GM12864 (cell line): ENCODE measurements around the gene MPDZ.

Experiments used
- DNase-seq: peaks from one replicate; pipeline ENCODE4 v3.0.0-alpha.2; 2011; ENCODE audit warnings: low read depth
- H3K4me3 ChIP-seq: 2 replicates; pipeline ENCODE4 v1.5.1; 2011; ENCODE audit warnings: mild to moderate bottlenecking, low read depth, low read length, control low read depth
- TF ChIP-seq, protein P1 (sequence below): IDR thresholded peaks from 2 replicates; pipeline ENCODE4 v1.5.1; 2011; ENCODE audit warnings: low read depth, mild to moderate bottlenecking, moderate library complexity, low read length, control low read depth, inconsistent platforms; ENCODE audit errors: missing control alignments

The MPDZ gene

DNA sequence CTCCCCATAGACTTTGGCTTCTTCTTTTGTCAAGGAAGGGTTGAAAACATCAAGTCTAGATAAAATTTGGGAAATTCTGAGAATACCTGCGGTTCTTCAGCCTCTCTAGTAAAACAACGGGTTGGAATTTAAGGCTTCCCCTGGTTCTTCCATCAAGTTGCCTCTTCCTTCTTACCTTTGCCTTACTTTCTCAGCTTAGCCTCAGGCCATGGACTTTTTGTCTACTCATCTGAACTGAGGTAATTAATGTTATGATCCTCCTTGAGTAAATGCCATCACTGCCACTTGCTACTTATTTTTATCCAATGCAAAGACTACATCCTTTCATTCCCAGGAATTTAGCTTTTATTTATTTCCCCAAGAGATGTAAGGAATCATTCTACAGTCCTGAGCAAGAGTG, 184.4 kb downstream of the MPDZ start:
- DNase-seq, result no peak
- no peak overlapping the region for H3K4me3 ChIP-seq
- TF ChIP-seq, protein P1, sequence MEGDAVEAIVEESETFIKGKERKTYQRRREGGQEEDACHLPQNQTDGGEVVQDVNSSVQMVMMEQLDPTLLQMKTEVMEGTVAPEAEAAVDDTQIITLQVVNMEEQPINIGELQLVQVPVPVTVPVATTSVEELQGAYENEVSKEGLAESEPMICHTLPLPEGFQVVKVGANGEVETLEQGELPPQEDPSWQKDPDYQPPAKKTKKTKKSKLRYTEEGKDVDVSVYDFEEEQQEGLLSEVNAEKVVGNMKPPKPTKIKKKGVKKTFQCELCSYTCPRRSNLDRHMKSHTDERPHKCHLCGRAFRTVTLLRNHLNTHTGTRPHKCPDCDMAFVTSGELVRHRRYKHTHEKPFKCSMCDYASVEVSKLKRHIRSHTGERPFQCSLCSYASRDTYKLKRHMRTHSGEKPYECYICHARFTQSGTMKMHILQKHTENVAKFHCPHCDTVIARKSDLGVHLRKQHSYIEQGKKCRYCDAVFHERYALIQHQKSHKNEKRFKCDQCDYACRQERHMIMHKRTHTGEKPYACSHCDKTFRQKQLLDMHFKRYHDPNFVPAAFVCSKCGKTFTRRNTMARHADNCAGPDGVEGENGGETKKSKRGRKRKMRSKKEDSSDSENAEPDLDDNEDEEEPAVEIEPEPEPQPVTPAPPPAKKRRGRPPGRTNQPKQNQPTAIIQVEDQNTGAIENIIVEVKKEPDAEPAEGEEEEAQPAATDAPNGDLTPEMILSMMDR, result no peak

DNA sequence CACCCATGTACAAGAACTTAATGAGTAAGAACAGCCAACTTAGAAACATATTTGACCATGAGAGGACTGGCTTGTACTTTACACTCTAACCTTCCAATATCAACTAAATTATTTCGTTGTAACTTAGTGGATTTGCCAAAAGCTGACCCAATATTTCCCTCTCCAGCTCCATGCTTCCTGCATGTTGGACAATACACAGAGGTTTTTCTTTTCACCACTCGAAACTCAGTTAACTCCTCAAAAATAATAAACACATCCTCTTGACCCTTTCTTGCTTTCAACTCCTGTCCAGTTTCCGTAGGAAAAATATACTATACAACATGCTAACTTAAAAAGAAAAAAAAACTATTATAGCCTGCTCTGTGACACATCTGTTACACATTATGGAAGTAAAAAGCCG, 188.9 kb downstream of the MPDZ start:
- TF ChIP-seq, protein P1, result no peak
- no peak for DNase-seq
- no peak overlapping the region for H3K4me3 ChIP-seq

DNA sequence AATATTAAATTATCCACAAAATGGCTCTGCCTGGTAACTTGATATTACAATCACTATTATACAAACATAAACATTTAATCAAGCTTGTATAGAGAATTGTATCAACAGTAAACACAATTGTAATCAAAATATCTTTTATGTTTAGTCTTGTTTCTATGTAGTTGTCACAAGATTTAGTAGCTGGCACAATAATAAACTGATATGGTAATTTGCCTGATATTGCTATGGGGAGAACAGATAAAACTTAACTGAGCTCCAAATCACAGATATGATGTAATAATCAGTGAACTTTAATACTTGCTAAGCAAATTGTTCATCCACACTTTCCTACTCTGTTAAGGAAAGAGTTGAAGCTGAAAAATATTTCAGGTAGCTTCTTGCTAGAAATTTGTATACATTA, 189.8 kb downstream of the MPDZ start:
- no peak overlapping the region for H3K4me3 ChIP-seq
- TF ChIP-seq, protein P1, result no peak
- DNase-seq, result no peak

DNA sequence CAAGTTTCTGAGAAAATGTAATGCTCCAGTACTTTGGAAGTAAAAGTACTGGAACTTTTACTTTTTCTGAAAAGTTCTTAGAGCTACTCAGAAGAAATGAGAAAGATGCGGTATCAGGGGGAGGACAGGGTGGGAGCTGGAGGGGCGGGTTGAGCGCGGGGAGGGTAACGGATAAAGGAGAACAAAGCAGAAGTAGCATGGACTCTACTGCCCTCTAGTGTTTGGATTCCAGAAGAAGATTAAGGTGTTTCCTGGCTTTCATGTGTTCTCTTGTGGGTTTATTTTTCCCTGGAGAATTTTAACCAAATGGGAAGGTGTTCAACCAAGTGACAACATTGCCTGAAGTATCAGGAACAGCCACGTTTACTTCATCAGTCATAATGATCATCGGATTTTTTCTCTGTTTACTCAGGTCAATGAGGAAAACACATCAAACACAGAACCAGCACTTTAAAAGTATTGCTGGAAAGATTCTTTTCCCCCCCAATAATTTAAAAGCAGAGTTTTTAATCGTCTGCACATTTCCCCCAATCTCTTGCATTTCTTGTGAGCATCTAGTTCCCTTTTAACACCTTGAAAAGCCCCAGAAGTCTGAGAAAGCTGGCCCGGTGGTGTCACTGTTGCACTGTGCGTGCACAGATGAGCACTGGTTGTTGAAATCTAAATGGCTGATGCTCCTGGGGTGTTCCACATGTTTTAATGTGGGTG, 190.6 kb downstream of the MPDZ start:
- TF ChIP-seq, protein P1, result peak; percentile 78
- H3K4me3 ChIP-seq, result no peak overlapping the region
- DNase-seq, result no peak

DNA sequence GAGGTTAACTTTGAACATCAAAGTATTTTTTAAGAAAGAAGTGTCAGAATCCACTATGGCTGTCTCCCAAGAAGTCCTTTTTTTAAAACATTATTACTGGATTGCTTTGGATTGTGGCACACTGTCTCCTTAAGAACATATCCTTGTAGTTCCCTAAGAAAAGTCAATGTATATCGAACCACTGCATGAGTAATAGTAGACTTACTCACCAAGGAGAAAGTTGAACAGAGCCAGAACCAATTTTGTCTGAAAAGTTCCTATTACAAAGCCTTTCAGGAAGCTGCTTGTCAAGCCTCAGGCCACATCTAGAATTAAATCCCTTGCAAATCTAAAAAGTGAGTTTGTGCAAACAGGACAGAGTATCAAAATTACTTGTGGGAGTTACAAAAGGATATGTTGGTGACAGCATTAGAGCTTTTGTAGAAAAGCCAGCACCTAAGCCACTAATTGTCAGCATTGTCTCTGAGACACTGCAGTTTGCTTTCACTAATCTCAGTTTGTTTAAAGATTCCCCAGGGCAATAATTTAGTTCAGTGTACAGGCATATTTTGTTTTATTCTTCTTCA, 195.4 kb downstream of the MPDZ start:
- no peak for DNase-seq
- TF ChIP-seq, protein P1, result no peak
- no peak overlapping the region for H3K4me3 ChIP-seq

DNA sequence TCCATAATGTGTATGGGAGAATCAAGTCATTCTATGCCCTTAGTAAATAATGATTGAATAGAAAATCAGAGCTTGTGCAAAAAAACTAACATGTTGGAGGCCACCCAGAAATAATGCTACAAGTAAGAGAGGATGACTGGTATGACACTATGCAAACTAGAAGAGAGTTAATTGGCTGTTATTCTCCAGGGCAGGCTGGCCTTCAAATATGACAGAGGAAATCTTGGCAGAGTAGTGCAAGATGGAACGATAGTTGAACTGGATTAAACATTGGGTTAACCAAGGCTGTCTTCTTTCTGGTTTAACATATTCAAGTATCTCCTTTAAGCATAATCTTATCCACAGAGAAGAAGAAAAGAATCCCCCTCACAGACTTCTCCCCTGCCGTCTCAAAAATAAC, 196.1 kb downstream of the MPDZ start:
- TF ChIP-seq, protein P1, result no peak
- H3K4me3 ChIP-seq, result no peak overlapping the region

DNA sequence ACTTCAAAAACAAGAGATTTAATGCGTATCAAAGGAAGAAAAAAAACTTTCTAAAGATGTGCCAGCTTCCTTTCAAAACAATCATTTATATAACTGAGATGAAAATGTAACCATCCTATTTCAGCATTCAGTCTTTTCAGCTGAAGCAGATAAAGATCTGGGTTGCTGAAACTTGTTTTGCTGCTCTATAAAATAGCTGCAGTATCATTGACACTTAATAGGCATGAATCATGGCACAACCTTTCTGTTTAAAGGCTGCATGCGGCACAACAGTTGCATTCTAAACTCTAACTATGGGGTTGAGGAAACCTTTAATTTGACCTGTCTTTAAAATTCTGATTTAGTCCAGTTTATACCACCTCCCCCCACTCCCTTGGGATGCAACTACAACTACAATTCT, 196.7 kb downstream of the MPDZ start:
- DNase-seq, result no peak
- TF ChIP-seq, protein P1, result no peak
- no peak overlapping the region for H3K4me3 ChIP-seq

More for the DNA sequence above, 196.1 kb downstream of the MPDZ start:
- DNase-seq, result no peak
